Kidney (tissue), 14 donors: Measurements from ENCODE around the gene RBM27. TPM values are rescaled to one million over a fixed set of nuclear protein-coding genes. Genes with fewer than 3 reads are reported as not detected.
A peak's percentile ranks its signal among the peaks of the same experiment; 100 is the strongest.

ENCODE experiments used
- DNase-seq, 5 donors: peaks; one replicate each; pipeline ENCODE4 v3.0.0-alpha.2; 2013 to 2020
- FAIRE-seq: peaks from 2 replicates; lab custom pipeline; 2012; peaks lifted over from hg19 to GRCh38; lab: Jason Lieb, UNC
- H3K27ac ChIP-seq, 2 donors: one replicate each; pipeline ENCODE4 v1.7.0; 2013; ENCODE audit warnings: low read depth in 2 of 2, low read length in 2 of 2, inconsistent platforms in 1 of 2
- H3K27me3 ChIP-seq: one replicate; pipeline ENCODE4 v1.7.1; 2013; ENCODE audit warnings: low read length, inconsistent platforms; ENCODE audit not compliant: control insufficient read depth, insufficient read depth
- H3K36me3 ChIP-seq, 3 donors: one replicate each; pipeline versions ENCODE4 v1.7.0 to v1.7.1; 2013; ENCODE audit warnings: low read length in 3 of 3, control low read depth in 1 of 3, inconsistent platforms in 1 of 3; ENCODE audit not compliant: insufficient read depth in 3 of 3, control insufficient read depth in 2 of 3
- H3K4me1 ChIP-seq, 3 donors: one replicate each; pipeline versions ENCODE4 v1.7.0 to v1.7.1; 2013; ENCODE audit warnings: low read length in 3 of 3, inconsistent platforms in 1 of 3, low read depth in 1 of 3; ENCODE audit not compliant: control insufficient read depth in 2 of 3, insufficient read depth in 2 of 3
- H3K4me3 ChIP-seq, 3 donors: one replicate each; pipeline versions ENCODE4 v1.7.0 to v1.8.1; 2013; ENCODE audit warnings: low read length in 3 of 3, control low read depth in 1 of 3, inconsistent platforms in 1 of 3
- H3K9ac ChIP-seq, 3 donors: one replicate each; pipeline versions ENCODE4 v1.7.0 to v1.7.1; 2013; ENCODE audit warnings: low read length in 3 of 3, control low read depth in 1 of 3, inconsistent platforms in 1 of 3
- H3K9me3 ChIP-seq, 3 donors: one replicate each; pipeline versions ENCODE4 v1.7.0 to v1.7.1; 2013; ENCODE audit warnings: low read length in 3 of 3, control low read depth in 1 of 3, inconsistent platforms in 1 of 3; ENCODE audit not compliant: control insufficient read depth in 2 of 3, insufficient read depth in 1 of 3
- CTCF ChIP-seq: IDR thresholded peaks from 3 replicates; pipeline ENCODE4 v1.5.1; 2012; ENCODE audit warnings: mild to moderate bottlenecking, moderate library complexity, borderline replicate concordance; ENCODE audit not compliant: insufficient read depth; ENCODE audit errors: extremely low read depth
- intact Hi-C: fragments of 100-400 bp; cut with DNase I; formaldehyde crosslinking; loops from one replicate; pipeline ENCODE4 v1.11.1; 2022
- polyA plus RNA-seq: library from polyadenylated mRNA; stranded (reverse); fragments of 350-450 nt; fragmentation: Illumina TruSeq; extraction: RNeasy Lipid Tissue Mini Kit (QIAGEN cat#74804); gene quantifications from one replicate; pipeline ENCODE4 v1.2.3, GENCODE V29; 2014; ENCODE audit warnings: low read depth, low replicate concordance; ENCODE audit not compliant: insufficient read depth
- total RNA-seq: library from RNA; stranded (reverse); fragmentation: NEBNext Ultra II Directional; extraction: Animal tissue kit (Norgen Biotek cat#: 25700); gene quantifications from one replicate; pipeline ENCODE4 v1.2.1, GENCODE V29; 2021
- donor health status: control.
- donor health status: control.
- donor health status: control.
- donor health status: control.
- donor health status: control.
- donor health status: DM: yes; HTN: yes; CAD: no.
- donor health status: Normal renal cell carcinoma (clear cell type).

The RBM27 gene
- total and polyA plus RNA-seq, 2 donors from 2014 or later: 4.9 to 19.0 TPM

- Histone ChIP-seq H3K36me3 (peaks cover 0 to 12% (median 3%) of the 10 kb centered on the region in 3 donors), H3K9ac (no peak overlapping the region), H3K27me3 (no peaks in the 10 kb centered on the region), H3K9me3 (no peaks in the 10 kb centered on the region), H3K27ac (no peak overlapping the region), H3K4me3 (no peak overlapping the region), H3K4me1 (no peaks in the 10 kb centered on the region)
- intact Hi-C loops: no loop called here
- TF ChIP-seq CTCF: no peak
- DNase-seq: peak in 3 of 5 donors; percentile 24 to 43 (median 29)
- FAIRE-seq: no peak
Measured at GRCh38 chr5:146248561-146248960, 45.2 kb downstream of the RBM27 start.

GRCh38 chr5:146249801-146250200, 46.4 kb downstream of the RBM27 start:
- no peaks in the 10 kb centered on the region for H3K9me3 ChIP-seq
- H3K9ac ChIP-seq: no peak overlapping the region
- H3K27me3 ChIP-seq: no peaks in the 10 kb centered on the region
- H3K36me3 ChIP-seq: peaks cover 0 to 12% (median 3%) of the 10 kb centered on the region in 3 donors
- no peak for FAIRE-seq
- no peak for DNase-seq
- intact Hi-C loops: no loop called here
- H3K27ac ChIP-seq: no peak overlapping the region
- no peaks in the 10 kb centered on the region for H3K4me1 ChIP-seq
- H3K4me3 ChIP-seq: no peak overlapping the region
- no peak for TF ChIP-seq CTCF

Other genes starting within 250 kb of the RBM27 start
- not detected for gene PLAC8L1, start 98.0 kb upstream of the RBM27 start, total RNA-seq
- gene PLAC8L1, start 98.0 kb upstream of the RBM27 start, polyA plus RNA-seq: not detected
- gene LARS1, start 21.0 kb upstream of the RBM27 start, total RNA-seq: 87.6 TPM
- gene LARS1, start 21.0 kb upstream of the RBM27 start, polyA plus RNA-seq: 36.9 TPM
- 0.13 TPM for gene POU4F3, start 135.2 kb downstream of the RBM27 start, total RNA-seq
- not detected for gene POU4F3, start 135.2 kb downstream of the RBM27 start, polyA plus RNA-seq
- 48.6 TPM for gene TCERG1, start 243.7 kb downstream of the RBM27 start, total RNA-seq
- gene TCERG1, start 243.7 kb downstream of the RBM27 start, polyA plus RNA-seq: 16.7 TPM